ENCODE results near the gene SRSF5. TPM values are rescaled to one million over a fixed set of nuclear protein-coding genes. Genes with fewer than 3 reads are reported as not detected.

Gene SRSF5
- total and polyA plus RNA-seq, 8 donors, result 188 to 780 (median 659) TPM

DNA sequence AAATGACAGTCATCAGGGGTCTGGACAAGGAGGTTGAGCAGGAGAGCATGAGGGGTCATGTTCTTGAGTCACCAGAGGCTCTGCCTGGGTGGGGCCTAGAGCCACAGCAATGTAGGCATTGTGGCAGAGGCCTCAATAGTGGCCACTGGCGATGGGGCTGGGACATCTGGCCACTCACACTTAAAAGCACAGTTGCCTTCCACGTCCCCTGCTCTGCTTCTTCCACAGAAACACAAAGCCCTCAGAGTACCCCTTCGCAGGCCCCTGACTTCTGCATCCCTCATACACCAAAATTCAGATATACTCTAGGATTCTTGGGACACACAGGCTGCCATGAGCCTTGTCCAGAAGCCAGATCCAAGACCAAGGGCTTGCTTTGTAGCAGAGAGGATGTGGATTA lies 27.8 kb downstream of the SRSF5 start:
- Histone ChIP-seq H3K4me1 (peaks cover 0 to 10% of the 10 kb centered on the region in 2 donors), H3K36me3 (no peaks in the 10 kb centered on the region), H3K27ac (no peak overlapping the region), H3K9me3 (no peaks in the 10 kb centered on the region), H3K27me3 (no peaks in the 10 kb centered on the region), H3K4me3 (no peak overlapping the region)
- intact Hi-C loops (cut with DNase I), result no loop called here
- DNase-seq, result no peak
- no peak for ATAC-seq
- TF ChIP-seq, protein P1, sequence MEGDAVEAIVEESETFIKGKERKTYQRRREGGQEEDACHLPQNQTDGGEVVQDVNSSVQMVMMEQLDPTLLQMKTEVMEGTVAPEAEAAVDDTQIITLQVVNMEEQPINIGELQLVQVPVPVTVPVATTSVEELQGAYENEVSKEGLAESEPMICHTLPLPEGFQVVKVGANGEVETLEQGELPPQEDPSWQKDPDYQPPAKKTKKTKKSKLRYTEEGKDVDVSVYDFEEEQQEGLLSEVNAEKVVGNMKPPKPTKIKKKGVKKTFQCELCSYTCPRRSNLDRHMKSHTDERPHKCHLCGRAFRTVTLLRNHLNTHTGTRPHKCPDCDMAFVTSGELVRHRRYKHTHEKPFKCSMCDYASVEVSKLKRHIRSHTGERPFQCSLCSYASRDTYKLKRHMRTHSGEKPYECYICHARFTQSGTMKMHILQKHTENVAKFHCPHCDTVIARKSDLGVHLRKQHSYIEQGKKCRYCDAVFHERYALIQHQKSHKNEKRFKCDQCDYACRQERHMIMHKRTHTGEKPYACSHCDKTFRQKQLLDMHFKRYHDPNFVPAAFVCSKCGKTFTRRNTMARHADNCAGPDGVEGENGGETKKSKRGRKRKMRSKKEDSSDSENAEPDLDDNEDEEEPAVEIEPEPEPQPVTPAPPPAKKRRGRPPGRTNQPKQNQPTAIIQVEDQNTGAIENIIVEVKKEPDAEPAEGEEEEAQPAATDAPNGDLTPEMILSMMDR (IDR thresholded peaks at IDR 0.05), result no peak

DNA sequence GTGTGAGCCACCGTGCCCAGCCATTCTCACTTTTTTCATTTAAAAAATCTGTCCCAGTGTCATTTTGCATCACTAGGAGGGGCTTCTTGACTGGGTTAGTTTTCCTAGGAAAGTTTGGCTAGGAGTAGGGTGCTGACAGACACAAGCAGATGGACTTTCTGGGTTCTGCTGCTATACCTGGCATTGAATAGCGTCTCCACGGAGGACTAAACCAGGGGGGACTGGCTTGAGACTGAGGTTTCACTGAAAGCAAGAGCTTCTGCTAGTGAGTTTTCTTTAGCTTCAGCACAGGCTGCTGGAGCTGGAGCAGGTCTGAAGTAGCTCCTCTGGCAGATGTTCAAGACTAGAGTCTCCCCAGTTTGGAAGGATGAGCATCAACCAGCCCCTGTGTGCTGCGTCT lies 28.7 kb downstream of the SRSF5 start:
- DNase-seq, result no peak
- Histone ChIP-seq H3K27me3 (no peaks in the 10 kb centered on the region), H3K4me1 (peaks cover 0 to 10% of the 10 kb centered on the region in 2 donors), H3K9me3 (no peaks in the 10 kb centered on the region), H3K4me3 (no peak overlapping the region), H3K36me3 (no peaks in the 10 kb centered on the region), H3K27ac (no peak overlapping the region)
- TF ChIP-seq, protein P1 (IDR thresholded peaks at IDR 0.05), result no peak
- intact Hi-C loops (cut with DNase I), result no loop called here
- ATAC-seq, result no peak

DNA sequence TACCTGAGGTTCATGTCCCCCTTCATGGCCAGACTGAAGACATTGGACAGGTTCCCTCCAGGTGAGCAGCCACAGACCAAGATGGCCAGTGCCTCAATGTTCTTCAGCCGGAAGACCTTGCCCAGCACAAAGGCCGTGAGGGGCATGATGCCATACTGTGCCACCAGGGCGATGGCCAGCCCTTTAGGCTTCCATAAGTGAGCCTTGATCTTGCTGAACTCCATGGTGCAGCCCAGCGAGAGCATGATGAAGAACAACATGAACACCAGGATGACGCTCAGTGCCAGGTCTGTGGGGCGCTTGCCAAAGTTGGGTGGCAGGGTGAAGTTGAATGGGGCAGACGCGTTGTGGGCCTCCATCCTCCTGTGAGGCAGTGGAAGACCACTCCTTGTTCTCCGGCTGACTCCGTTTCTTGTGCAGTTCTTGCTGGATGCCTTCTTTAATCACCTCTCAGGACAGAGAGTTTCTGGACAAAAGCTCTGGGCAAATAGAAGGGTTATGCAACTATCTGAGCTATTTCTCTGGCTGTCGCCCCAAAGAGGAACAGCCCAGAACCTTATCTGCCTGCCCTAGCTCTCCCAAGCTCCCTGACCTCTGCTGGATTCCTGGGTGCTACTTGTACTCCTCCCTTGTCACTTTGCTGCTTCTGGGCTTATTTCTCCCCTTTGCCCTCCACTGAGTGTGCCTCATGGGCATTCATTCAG lies 30.0 kb downstream of the SRSF5 start, which contains the start of gene SLC10A1:
Gene SLC10A1 (minus strand): TSS at position 445 of the 704 bp plus-strand sequence. CDS start 86 bp downstream, at position 359.
- peak; percentile 49 for ATAC-seq
- Histone ChIP-seq H3K9me3 (no peaks in the 10 kb centered on the region), H3K4me1 (peaks cover 0 to 10% of the 10 kb centered on the region in 2 donors), H3K4me3 (no peak within 1 kb of the TSS), H3K36me3 (no peaks in the 10 kb centered on the region), H3K27ac (no peak within 1 kb of the TSS), H3K27me3 (no peaks in the 10 kb centered on the region)
- TF ChIP-seq, protein P1 (IDR thresholded peaks at IDR 0.05), result no peak
- intact Hi-C loops (cut with DNase I), result no loop called here
- DNase-seq, result no peak

DNA sequence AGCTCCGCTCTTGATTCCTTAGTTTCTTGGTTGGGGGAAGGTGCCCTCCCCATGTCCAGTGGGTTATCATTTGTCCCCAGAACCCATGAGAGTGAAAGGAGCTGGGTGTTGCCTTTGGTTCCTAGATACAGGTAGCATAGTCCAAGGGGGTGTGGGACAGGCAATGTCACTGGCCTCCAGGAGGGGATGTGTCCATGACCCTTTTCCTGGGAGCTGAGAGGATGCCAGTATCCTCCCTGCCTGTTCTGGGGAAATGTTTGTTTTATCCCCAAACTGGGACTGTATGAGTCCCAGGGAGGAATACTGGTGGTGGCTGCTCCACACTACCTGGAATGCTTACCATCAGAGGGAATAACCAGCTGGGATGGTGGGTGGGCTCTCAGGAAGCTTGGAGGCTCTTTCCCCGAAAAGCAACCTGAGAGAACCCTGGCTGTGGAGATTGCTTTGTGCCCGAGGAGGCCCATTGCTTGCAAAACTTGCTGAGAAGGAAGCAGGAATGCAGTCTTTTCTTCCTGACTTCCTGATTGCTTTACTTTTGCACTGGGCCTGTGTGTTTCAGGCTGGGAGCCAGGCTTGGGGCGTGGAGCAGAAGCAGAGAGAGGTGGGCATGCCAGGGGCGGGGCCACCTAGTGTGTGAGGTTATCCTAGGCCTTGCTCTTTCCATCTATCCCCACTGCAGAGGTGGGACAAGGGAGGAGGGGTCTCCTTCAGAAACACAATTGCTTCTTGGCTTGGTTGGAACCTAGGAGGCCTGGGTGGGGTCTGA lies 30.8 kb downstream of the SRSF5 start:
- H3K27ac ChIP-seq, result no peak overlapping the region
- DNase-seq (no peak), ATAC-seq (peak; percentile 44)
- TF ChIP-seq, protein P1 (IDR thresholded peaks at IDR 0.05), result no peak
- H3K4me1 ChIP-seq, result peaks cover 0 to 10% of the 10 kb centered on the region in 2 donors
- H3K9me3 ChIP-seq, result no peaks in the 10 kb centered on the region
- intact Hi-C loops (cut with DNase I), result no loop called here
- H3K4me3 ChIP-seq, result no peak overlapping the region
- H3K27me3 ChIP-seq, result no peaks in the 10 kb centered on the region
- no peaks in the 10 kb centered on the region for H3K36me3 ChIP-seq

DNA sequence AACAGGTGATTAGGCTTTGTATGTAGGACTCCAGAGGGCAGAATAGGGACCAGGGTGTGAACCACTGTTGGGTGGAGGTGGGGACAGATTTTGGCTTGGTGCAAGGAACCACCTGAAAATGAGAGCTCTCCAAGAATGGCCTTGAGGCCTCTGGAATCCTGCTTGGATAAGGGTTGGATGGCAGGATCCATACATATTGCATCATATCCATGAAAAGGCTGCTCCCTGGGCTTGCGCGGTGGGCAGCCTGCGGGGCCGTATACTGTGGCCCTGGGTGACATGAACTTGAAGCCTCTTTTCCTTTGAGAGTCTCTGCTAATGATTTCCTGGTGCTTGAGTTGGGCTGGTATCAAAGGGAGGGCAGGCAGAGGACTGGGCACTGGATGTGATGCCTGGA lies 31.4 kb downstream of the SRSF5 start:
- no peak for ATAC-seq
- Histone ChIP-seq H3K4me3 (no peak overlapping the region), H3K27me3 (no peaks in the 10 kb centered on the region), H3K27ac (no peak overlapping the region), H3K36me3 (no peaks in the 10 kb centered on the region), H3K9me3 (no peaks in the 10 kb centered on the region), H3K4me1 (peaks cover 0 to 10% of the 10 kb centered on the region in 2 donors)
- TF ChIP-seq, protein P1 (IDR thresholded peaks at IDR 0.05), result no peak
- intact Hi-C loops (cut with DNase I), result no loop called here
- DNase-seq, result no peak

Data from left lung (tissue), 10 donors.